Nucleus accumbens (tissue), 56 donors: ENCODE data around the gene LONRF2.

ENCODE experiments used
- DNase-seq, 56 donors: peaks; one replicate each; lab custom pipeline; 2025; lab: John Stamatoyannopoulos, UW

The LONRF2 gene

DNA sequence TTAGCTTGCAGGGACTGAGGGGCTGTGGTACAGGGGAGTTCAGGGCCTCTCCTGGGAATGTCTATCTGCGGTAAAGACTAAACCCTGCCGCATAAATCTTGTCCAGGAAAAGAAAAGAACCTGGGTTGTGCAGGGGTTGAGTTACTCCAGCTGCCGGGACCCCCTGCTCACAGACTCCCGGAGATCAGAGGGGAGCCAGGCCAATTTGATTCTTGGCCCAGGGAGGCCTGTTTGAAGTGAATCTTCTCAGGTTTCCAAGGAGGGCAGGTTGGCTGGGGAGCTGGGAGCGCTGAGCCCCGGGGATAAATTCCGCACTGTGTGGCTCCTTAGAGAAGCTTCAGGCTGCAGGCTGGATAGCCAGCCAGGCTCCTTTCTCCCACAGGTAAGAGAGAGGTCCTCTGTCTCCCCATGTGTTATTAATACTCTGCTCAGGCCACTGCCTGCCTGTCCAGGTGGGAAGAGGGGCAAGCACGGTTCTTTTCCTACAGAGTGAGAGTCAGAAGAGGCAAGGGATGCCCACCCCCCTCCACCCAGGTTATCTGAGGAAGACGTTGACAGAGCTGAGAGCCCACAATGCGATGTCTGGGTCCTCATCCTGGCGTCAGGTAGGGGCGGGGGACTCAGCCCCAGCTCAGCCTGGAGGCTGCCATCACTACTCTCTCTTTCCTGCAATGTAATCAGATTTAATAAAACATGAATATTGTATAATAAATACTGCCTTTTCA, 82.7 kb downstream of the LONRF2 start:
- no peak for DNase-seq

GRCh38 chr2:100238471-100238870, 83.8 kb downstream of the LONRF2 start:
- DNase-seq, result no peak

DNA sequence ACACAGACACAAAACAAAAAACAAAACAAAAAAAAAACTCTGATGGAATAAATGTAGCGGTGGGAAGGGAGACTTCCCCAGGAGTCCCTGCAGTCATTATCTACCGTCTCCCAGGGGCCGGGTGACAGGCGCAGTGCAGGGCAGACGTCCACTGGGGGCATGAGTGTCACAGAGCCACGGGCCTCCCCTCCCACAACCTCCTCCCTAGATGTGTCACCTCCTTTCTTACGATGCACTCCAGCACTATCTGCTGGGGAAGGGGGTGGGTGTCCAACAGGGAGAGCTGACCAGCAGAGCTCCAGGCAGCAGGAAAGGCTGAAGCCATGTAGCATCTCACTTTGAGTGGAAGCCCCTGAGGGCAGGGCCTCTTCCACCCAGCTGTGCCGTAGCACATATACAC, 84.5 kb downstream of the LONRF2 start:
- DNase-seq, result no peak

- no peak for DNase-seq
Observed at GRCh38 chr2:100237163-100237562, 85.1 kb downstream of the LONRF2 start.

- DNase-seq, result no peak
Observed at GRCh38 chr2:100236166-100236565, 86.1 kb downstream of the LONRF2 start.

DNA sequence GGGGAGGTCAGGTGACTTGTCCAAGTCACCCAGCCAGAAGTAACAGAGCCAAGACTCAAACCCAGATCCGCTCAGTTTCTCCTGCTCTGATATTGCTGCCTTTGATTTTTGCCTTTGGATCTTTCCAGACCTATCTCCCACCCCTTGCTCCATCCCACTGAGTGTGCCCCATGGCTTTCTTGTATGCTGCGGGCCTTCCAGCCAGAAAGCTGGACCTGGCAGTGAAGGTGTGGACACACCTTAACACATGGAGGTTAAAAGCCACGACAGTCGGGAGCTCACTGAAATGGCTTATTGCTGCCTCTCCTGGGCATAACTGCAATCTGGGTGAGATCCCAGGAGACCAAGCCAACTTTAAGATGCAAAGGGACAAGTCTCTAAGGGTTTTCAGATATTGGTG, 86.7 kb downstream of the LONRF2 start:
- no peak for DNase-seq

DNA sequence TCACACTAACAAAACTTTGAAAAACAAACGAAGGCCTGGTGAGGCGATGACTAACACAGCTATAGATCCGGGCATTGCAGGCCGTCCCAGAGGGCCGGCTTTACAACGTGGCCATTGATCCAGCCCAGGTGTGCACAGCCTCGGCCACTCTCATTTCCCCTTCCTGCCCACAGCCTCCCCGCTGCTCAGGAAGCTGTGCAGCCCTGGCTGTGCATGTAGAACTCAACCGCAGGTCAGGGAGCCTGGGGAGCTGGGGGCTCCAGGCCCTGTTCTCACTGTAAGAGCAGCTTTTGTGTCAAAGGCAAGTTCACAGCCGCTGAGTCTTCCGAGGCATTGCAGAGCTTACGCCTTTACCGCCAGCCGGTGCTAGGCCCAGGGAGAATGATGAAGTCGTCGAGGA, 87.2 kb downstream of the LONRF2 start:
- DNase-seq, result no peak

DNA sequence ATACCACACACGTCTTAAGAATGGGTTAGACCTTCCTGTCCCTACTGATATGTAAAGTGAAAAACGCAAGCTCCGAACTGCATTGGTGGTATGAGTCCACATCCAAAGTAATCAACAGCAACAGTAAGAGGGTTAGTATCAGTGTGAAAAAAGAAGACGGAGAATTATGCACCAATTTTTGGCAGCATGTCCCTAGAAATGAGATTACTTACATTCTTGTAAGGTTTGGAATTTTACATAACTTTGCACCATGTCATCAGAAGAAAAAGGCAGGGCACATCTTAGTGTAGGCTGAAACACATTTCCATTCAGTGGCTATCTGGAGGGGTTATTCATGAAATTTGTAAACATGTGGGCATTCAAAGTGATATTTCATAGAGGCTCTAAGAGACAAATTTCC, 88.2 kb downstream of the LONRF2 start:
- no peak for DNase-seq

GRCh38 chr2:100233061-100233460, 89.2 kb downstream of the LONRF2 start:
- no peak for DNase-seq

GRCh38 chr2:100230754-100231153, 91.5 kb downstream of the LONRF2 start:
- DNase-seq, result no peak

DNA sequence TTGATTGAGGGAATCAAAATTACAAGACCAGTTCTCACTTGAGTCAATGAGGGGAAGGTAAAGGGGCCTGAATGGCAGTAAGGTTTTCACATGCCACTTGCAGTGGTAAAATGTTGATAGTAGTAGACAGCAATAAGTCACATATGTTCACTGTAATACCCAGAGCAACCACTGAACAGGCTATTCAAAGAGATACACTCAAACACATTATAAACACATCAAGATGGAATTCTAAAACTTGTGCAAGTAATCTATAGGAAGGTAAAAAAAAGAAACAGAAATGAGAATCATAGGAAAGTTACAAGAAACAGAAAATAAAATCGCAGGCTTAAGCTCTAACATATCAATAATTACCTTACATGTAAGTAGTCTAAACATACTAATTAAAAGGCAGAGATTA, 93.3 kb downstream of the LONRF2 start:
- DNase-seq, result no peak

DNA sequence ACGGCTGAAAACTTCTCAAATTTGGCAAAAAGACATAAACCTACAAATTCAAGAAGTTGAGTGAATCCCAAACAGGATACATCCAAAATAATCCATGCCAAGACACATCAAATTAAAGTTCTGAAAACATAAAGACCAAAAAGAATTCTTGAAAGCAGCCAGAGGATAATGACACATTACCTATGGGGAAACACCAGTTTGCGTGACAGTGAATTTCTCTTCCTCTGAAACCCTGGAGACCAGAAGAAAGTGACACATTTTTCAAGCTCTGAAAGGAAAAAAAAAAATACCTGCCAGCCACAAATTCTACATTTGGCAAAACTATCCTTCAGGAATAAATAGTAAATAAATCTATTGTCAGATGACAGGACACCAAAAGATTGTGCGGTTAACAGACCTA, 93.9 kb downstream of the LONRF2 start:
- no peak for DNase-seq

DNA sequence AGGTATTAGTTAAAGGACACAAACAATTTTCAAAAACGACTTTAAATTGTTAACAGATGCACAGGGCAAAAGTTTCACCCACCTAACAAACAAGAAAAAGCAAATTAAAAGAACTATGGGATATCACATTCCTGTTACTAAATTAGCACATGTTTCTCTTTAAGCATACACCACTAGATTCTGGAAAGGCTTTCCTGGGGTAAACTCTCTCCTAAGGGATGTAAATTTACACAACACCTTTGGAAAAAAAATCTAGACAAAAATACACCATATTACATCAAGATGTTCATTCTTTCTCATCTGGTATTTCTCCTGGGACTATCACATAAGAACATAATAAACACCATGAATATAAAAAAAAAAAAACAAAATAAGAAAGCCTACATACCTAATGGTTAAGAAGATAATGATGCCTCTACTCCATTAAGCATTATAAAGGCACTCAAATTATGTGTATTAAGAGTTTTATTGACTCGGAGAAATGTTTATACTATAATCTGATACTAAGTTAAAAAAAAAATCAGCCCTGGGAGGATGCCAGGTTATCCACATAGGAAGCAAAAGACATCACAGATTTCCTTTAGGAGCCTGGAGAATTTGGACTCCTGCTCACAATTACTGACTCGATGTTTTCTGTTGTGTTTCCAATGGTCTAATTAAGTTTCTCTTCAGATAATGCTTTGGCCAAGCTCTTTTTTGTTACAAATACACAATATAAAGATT, 97.2 kb downstream of the LONRF2 start:
- DNase-seq, result no peak

DNA sequence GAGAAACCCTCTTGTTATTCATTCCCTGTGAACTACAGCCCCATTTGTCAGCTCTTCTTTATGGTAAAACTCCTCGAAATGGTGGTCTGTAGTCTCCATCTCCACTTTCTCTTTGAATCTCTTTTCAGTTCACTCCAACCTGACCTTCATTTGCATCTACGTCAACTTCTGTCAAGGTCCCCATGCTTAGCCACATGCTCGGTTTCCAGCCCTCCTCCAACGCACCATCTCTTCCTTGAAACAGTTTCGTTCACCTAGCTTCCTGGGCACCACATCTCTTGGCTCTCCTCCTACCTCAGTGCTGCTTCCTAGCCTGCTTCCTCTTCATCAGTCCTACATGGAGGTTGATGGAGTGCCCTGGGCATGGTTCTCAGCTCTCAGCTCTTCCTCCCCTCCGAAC, 98.8 kb downstream of the LONRF2 start:
- no peak for DNase-seq
